WTC11 (cell line): Measurements from ENCODE around the gene LPCAT1. TPM values are rescaled to one million over a fixed set of nuclear protein-coding genes. Genes with fewer than 3 reads are reported as not detected.
"Not testable (repeated sequence)": the region's sequence is repeated elsewhere in the genome, so short reads cannot be mapped to it uniquely, and the experiment has no call there.

ENCODE experiments used
- ATAC-seq: fragments of 200-7000 bp; cut with Tn5 transposase; 2 replicates; pipeline ENCODE4 v1.10.0; 2021; ENCODE audit warnings: mild to moderate bottlenecking, moderate library complexity
- CTCF ChIA-PET: fragments of 300-600 bp; sonication (Branson Sonifier 250); formaldehyde crosslinking; loops from one replicate; lab custom pipeline; 2021; ENCODE audit warnings: antibody characterized with exemption; lab: Charles Lee
- POLR2A ChIA-PET: fragments of 350-600 bp; sonication (Branson Sonifier 250); formaldehyde crosslinking; loops from one replicate; lab custom pipeline; 2021; ENCODE audit warnings: antibody characterized with exemption; lab: Charles Lee
- DNase-seq: peaks from one replicate; pipeline ENCODE4 v3.0.0; 2021; ENCODE audit warnings: low spot score
- H3K27ac Mint-ChIP-seq: 2 replicates; pipeline ENCODE4 v1.8.0; 2021; ENCODE audit warnings: mixed read lengths
- H3K27me3 Mint-ChIP-seq: 2 replicates; pipeline ENCODE4 v1.8.0; 2021; ENCODE audit warnings: low read depth, mild to moderate bottlenecking, moderate library complexity, mixed read lengths
- H3K36me3 Mint-ChIP-seq: 2 replicates; pipeline ENCODE4 v1.8.0; 2021; ENCODE audit warnings: mixed read lengths
- H3K4me1 Mint-ChIP-seq: 2 replicates; pipeline ENCODE4 v1.8.0; 2022; ENCODE audit warnings: mixed read lengths
- H3K4me3 Mint-ChIP-seq: 2 replicates; pipeline ENCODE4 v1.8.0; 2021; ENCODE audit warnings: mild to moderate bottlenecking, moderate library complexity, mixed read lengths
- H3K9me3 Mint-ChIP-seq: 2 replicates; pipeline ENCODE4 v1.8.0; 2021; ENCODE audit warnings: mixed read lengths
- ATF3 ChIP-seq: sonication (generic); formaldehyde crosslinking; conservative IDR thresholded peaks from 2 replicates; pipeline ENCODE4 v1.8.1; 2022; ENCODE audit warnings: mild to moderate bottlenecking, missing genetic modification reagents
- ATF6 ChIP-seq: sonication (generic); formaldehyde crosslinking; IDR thresholded peaks from 2 replicates; pipeline ENCODE4 v1.8.1; 2023; ENCODE audit warnings: mild to moderate bottlenecking, missing genetic modification reagents
- CBFB ChIP-seq: sonication (generic); formaldehyde crosslinking; IDR thresholded peaks from 2 replicates; pipeline ENCODE4 v1.8.1; 2022; ENCODE audit warnings: mild to moderate bottlenecking, low read depth, missing genetic modification reagents
- HMGXB4 ChIP-seq: sonication (generic); formaldehyde crosslinking; IDR thresholded peaks from 2 replicates; pipeline ENCODE4 v1.8.1; 2023; ENCODE audit warnings: mild to moderate bottlenecking, moderate library complexity, missing genetic modification reagents
- MAX ChIP-seq: sonication (generic); formaldehyde crosslinking; IDR thresholded peaks from 2 replicates; pipeline ENCODE4 v1.8.0; 2022; ENCODE audit warnings: mild to moderate bottlenecking, missing genetic modification reagents
- MLX ChIP-seq: sonication (generic); formaldehyde crosslinking; IDR thresholded peaks from 2 replicates; pipeline ENCODE4 v1.8.1; 2023; ENCODE audit warnings: mild to moderate bottlenecking, missing genetic modification reagents, moderate library complexity
- NFATC4 ChIP-seq: fragments of 250-450 bp; sonication (Bioruptor Pico); IDR thresholded peaks from 2 replicates; pipeline ENCODE4 v1.9.0; 2021; ENCODE audit warnings: mild to moderate bottlenecking
- OVOL2 ChIP-seq: fragments of 250-450 bp; sonication (Bioruptor Pico); IDR thresholded peaks from 2 replicates; pipeline ENCODE4 v1.9.0; 2021; ENCODE audit warnings: mild to moderate bottlenecking, borderline replicate concordance
- RELA ChIP-seq: sonication (generic); formaldehyde crosslinking; IDR thresholded peaks from 2 replicates; pipeline ENCODE4 v1.8.1; 2022; ENCODE audit warnings: missing genetic modification reagents, mild to moderate bottlenecking, borderline replicate concordance
- TCF7 ChIP-seq: sonication (generic); formaldehyde crosslinking; IDR thresholded peaks from 2 replicates; pipeline ENCODE4 v1.8.0; 2022; ENCODE audit warnings: mild to moderate bottlenecking, low read depth, missing genetic modification reagents, moderate library complexity
- USF2 ChIP-seq: sonication (generic); formaldehyde crosslinking; IDR thresholded peaks from 2 replicates; pipeline ENCODE4 v1.8.1; 2023; ENCODE audit warnings: mild to moderate bottlenecking, missing genetic modification reagents, moderate library complexity
- ZNF219 ChIP-seq: sonication (generic); formaldehyde crosslinking; IDR thresholded peaks from 2 replicates; pipeline ENCODE4 v1.8.0; 2023; ENCODE audit warnings: missing genetic modification reagents, mild to moderate bottlenecking, borderline replicate concordance
- ZNF232 ChIP-seq: sonication (generic); formaldehyde crosslinking; IDR thresholded peaks from 2 replicates; pipeline ENCODE4 v1.8.0; 2022; ENCODE audit warnings: mild to moderate bottlenecking, missing genetic modification reagents
- ZNF263 ChIP-seq: sonication (generic); formaldehyde crosslinking; IDR thresholded peaks from 2 replicates; pipeline ENCODE4 v1.8.1; 2022; ENCODE audit warnings: low read depth, mild to moderate bottlenecking, moderate library complexity, missing genetic modification reagents
- ZNF317 ChIP-seq: sonication (generic); formaldehyde crosslinking; IDR thresholded peaks from 2 replicates; pipeline ENCODE4 v1.8.1; 2023; ENCODE audit warnings: low read depth, mild to moderate bottlenecking, moderate library complexity, missing genetic modification reagents, borderline replicate concordance
- ZNF396 ChIP-seq: fragments of 250-450 bp; sonication (Bioruptor Pico); IDR thresholded peaks from 2 replicates; pipeline ENCODE4 v1.8.0; 2021; ENCODE audit warnings: mild to moderate bottlenecking, moderate library complexity, borderline replicate concordance
- total RNA-seq: library from RNA; stranded (reverse); gene quantifications from 3 replicates; pipeline ENCODE4 v1.2.3, GENCODE V29; 2021

LPCAT1 gene
- total RNA-seq, 1 experiment from 2014 or later: 206 TPM

- no peak for TF ChIP-seq USF2 (CRISPR knock-in tag)
- no peak for TF ChIP-seq OVOL2 (CRISPR knock-in tag)
- TF ChIP-seq ZNF263 (CRISPR knock-in tag): no peak
- no peak for TF ChIP-seq TCF7 (CRISPR knock-in tag)
- TF ChIP-seq NFATC4 (CRISPR knock-in tag): no peak
- no peak for TF ChIP-seq ZNF396 (CRISPR knock-in tag)
- H3K27ac Mint-ChIP-seq: peak overlapping the region; percentile 15; the same call in 1 of the 2 replicates
- H3K27me3 Mint-ChIP-seq: peaks cover 16% of the 10 kb centered on the region
- ATAC-seq: no peak; the same call in 1 of the 2 replicates
- no peak for DNase-seq
- H3K4me3 Mint-ChIP-seq: no peak overlapping the region
- CTCF ChIA-PET: interaction anchor here (0.7 kb wide), 1 partner anchor 8 kb away, joined by 4 read pairs; no protein-coding TSS in a partner anchor
- POLR2A ChIA-PET: no interaction called here
- H3K4me1 Mint-ChIP-seq: no peaks in the 10 kb centered on the region
- peaks cover 44% of the 10 kb centered on the region for H3K9me3 Mint-ChIP-seq
- peaks cover 84% of the 10 kb centered on the region for H3K36me3 Mint-ChIP-seq
Observed at GRCh38 chr5:1460054-1460682, 63.6 kb downstream of the LPCAT1 start.

- H3K4me1 Mint-ChIP-seq, H3K27ac Mint-ChIP-seq, CTCF ChIA-PET, DNase-seq, POLR2A ChIA-PET, ATAC-seq, H3K4me3 Mint-ChIP-seq: not testable (repeated sequence)
- Mint-ChIP-seq H3K36me3 (peaks cover 83% of the 10 kb centered on the region), H3K27me3 (peaks cover 22% of the 10 kb centered on the region), H3K9me3 (peaks cover 44% of the 10 kb centered on the region)
Observed at GRCh38 chr5:1459435-1459834, 64.3 kb downstream of the LPCAT1 start.

- peak; percentile 92 for TF ChIP-seq ZNF317 (CRISPR knock-in tag)
- TF ChIP-seq, all 79 proteins: peak for 1; not testable (repeated sequence) for 78
- DNase-seq, H3K27ac Mint-ChIP-seq, H3K4me3 Mint-ChIP-seq, H3K4me1 Mint-ChIP-seq, POLR2A ChIA-PET, ATAC-seq: not testable (repeated sequence)
- peaks cover 76% of the 10 kb centered on the region for H3K36me3 Mint-ChIP-seq
- CTCF ChIA-PET: interaction anchor here (1.7 kb wide), 1 partner anchor 76 kb away, joined by 5 read pairs; no protein-coding TSS in a partner anchor
- peaks cover 52% of the 10 kb centered on the region for H3K27me3 Mint-ChIP-seq
- H3K9me3 Mint-ChIP-seq: peaks cover 66% of the 10 kb centered on the region
Observed at GRCh38 chr5:1456110-1456881, 67.5 kb downstream of the LPCAT1 start.

GRCh38 chr5:1453613-1454012, 70.1 kb downstream of the LPCAT1 start:
- ChIA-PET CTCF (interaction anchor here (1.1 kb wide), 1 partner anchor 27 kb away, joined by 3 read pairs; no protein-coding TSS in a partner anchor), POLR2A (no interaction called here)
- H3K9me3 Mint-ChIP-seq: peaks cover 63% of the 10 kb centered on the region
- DNase-seq (no peak), ATAC-seq (no peak)
- H3K4me1 Mint-ChIP-seq: no peaks in the 10 kb centered on the region
- peaks cover 68% of the 10 kb centered on the region for H3K27me3 Mint-ChIP-seq
- no peak overlapping the region for H3K4me3 Mint-ChIP-seq
- peaks cover 57% of the 10 kb centered on the region for H3K36me3 Mint-ChIP-seq
- H3K27ac Mint-ChIP-seq: no peak overlapping the region
- TF ChIP-seq CBFB: no peak
- TF ChIP-seq ZNF219 (CRISPR knock-in tag): no peak
- no peak for TF ChIP-seq USF2 (CRISPR knock-in tag)
- no peak for TF ChIP-seq ATF3 (CRISPR knock-in tag)
- no peak for TF ChIP-seq MAX (CRISPR knock-in tag)
- no peak for TF ChIP-seq RELA (CRISPR knock-in tag)
- no peak for TF ChIP-seq ATF6 (CRISPR knock-in tag)
- TF ChIP-seq ZNF232 (CRISPR knock-in tag): no peak
- no peak for TF ChIP-seq MLX (CRISPR knock-in tag)
- TF ChIP-seq HMGXB4 (CRISPR knock-in tag): no peak
- TF ChIP-seq TCF7 (CRISPR knock-in tag): no peak
